ENCODE measurements around the gene ANKRD11. TPM values are rescaled to one million over a fixed set of nuclear protein-coding genes. Genes with fewer than 3 reads are reported as not detected.

The ANKRD11 gene
- total RNA-seq, 1 donor from 2014 or later, result 367 TPM

- Mint-ChIP-seq H3K4me1 (ENCODE audit: low read depth, unreplicated experiment) (peaks cover 71% of the 10 kb centered on the region), H3K27me3 (ENCODE audit: unreplicated experiment) (peaks cover 30% of the 10 kb centered on the region), H3K9me3 (ENCODE audit: unreplicated experiment) (peaks cover 28% of the 10 kb centered on the region), H3K36me3 (ENCODE audit: unreplicated experiment) (no peaks in the 10 kb centered on the region), H3K27ac (ENCODE audit: unreplicated experiment) (peak overlapping the region; percentile 75), H3K4me3 (ENCODE audit: unreplicated experiment) (no peak overlapping the region)
- no peak for DNase-seq
- TF ChIP-seq CTCF (IDR thresholded peaks at IDR 0.05; ENCODE audit: partially characterized antibody, unreplicated experiment), result no peak
Observed at GRCh38 chr16:89369266-89369895, 121.0 kb downstream of the ANKRD11 start.

DNA sequence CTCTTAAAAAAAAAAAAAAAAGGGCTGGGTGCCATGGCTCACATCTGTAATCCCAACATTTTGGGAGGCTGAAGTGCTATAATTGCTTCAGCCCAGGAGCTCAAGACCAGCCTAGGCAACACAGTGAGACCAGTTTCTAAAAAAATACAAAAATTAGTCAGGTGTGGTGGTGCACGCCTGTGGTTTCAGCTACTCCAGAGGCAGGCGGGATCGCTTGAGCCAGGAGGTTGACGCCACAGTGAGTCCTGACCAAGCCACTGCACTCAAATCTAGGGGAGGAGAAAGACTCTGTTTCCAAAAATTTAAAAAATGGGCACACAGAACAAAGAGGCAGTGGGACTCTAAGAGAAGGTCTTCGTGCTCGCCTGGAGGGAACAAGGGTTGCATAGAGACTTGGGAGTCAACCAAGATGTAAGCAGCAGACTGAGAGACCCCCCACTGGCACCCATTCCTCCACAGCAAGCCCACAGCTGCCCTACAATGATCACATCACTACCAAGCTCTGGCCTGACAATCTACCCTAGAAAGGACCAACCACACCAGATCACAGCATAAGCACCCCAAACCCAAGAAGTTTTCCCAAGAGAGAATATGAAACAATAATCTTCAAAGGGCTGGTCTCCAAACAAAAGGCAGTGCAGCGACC, 121.6 kb downstream of the ANKRD11 start:
- H3K4me1 Mint-ChIP-seq (ENCODE audit: low read depth, unreplicated experiment), result peaks cover 72% of the 10 kb centered on the region
- H3K9me3 Mint-ChIP-seq (ENCODE audit: unreplicated experiment), result peaks cover 33% of the 10 kb centered on the region
- peaks cover 29% of the 10 kb centered on the region for H3K27me3 Mint-ChIP-seq (ENCODE audit: unreplicated experiment)
- H3K27ac Mint-ChIP-seq (ENCODE audit: unreplicated experiment), result peak overlapping the region; percentile 79
- H3K36me3 Mint-ChIP-seq (ENCODE audit: unreplicated experiment), result no peaks in the 10 kb centered on the region
- no peak for DNase-seq
- TF ChIP-seq CTCF (IDR thresholded peaks at IDR 0.05; ENCODE audit: partially characterized antibody, unreplicated experiment), result no peak
- no peak overlapping the region for H3K4me3 Mint-ChIP-seq (ENCODE audit: unreplicated experiment)

DNA sequence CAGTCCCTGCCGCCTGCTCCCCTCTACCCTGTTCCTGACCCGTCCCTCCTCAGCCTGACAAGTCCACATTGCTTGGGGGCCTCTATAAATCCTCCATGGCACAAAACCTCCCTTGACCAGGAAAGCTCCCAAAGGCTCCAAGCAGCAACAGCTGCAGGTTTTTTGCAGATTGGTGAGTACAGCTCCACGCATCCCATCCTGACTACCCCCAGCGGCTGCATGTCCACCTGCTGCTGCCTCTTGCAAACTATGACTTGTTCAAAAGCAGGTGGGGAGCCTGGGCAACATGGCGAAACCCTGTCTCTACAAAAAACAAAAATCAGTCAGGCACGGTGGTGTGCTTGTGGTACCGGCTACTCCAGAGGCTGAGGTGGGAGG, 122.8 kb downstream of the ANKRD11 start:
- Mint-ChIP-seq H3K9me3 (ENCODE audit: unreplicated experiment) (peaks cover 32% of the 10 kb centered on the region), H3K4me3 (ENCODE audit: unreplicated experiment) (peak overlapping the region; percentile 49), H3K4me1 (ENCODE audit: low read depth, unreplicated experiment) (peaks cover 64% of the 10 kb centered on the region), H3K36me3 (ENCODE audit: unreplicated experiment) (no peaks in the 10 kb centered on the region), H3K27me3 (ENCODE audit: unreplicated experiment) (peaks cover 27% of the 10 kb centered on the region), H3K27ac (ENCODE audit: unreplicated experiment) (peak overlapping the region; percentile 73)
- no peak for DNase-seq
- no peak for TF ChIP-seq CTCF (IDR thresholded peaks at IDR 0.05; ENCODE audit: partially characterized antibody, unreplicated experiment)

GRCh38 chr16:89366561-89367537, 123.5 kb downstream of the ANKRD11 start:
- no peak for TF ChIP-seq CTCF (IDR thresholded peaks at IDR 0.05; ENCODE audit: partially characterized antibody, unreplicated experiment)
- H3K4me1 Mint-ChIP-seq (ENCODE audit: low read depth, unreplicated experiment), result peaks cover 69% of the 10 kb centered on the region
- H3K9me3 Mint-ChIP-seq (ENCODE audit: unreplicated experiment), result peaks cover 36% of the 10 kb centered on the region
- DNase-seq, result peak; percentile 49
- no peaks in the 10 kb centered on the region for H3K36me3 Mint-ChIP-seq (ENCODE audit: unreplicated experiment)
- peak overlapping the region; percentile 67 for H3K4me3 Mint-ChIP-seq (ENCODE audit: unreplicated experiment)
- peaks cover 29% of the 10 kb centered on the region for H3K27me3 Mint-ChIP-seq (ENCODE audit: unreplicated experiment)
- H3K27ac Mint-ChIP-seq (ENCODE audit: unreplicated experiment), result peak overlapping the region; percentile 93
